Heart right ventricle (tissue), 16 donors: ENCODE data around the gene KCTD8. TPM values are rescaled to one million over a fixed set of nuclear protein-coding genes. Genes with fewer than 3 reads are reported as not detected.

Experiments used
- ATAC-seq, 8 donors: fragments of 200-7000 bp; cut with Tn5 transposase; one replicate each; pipeline ENCODE4 v1.9.1; 2020; ENCODE audit warnings: mild to moderate bottlenecking in 8 of 8, moderate library complexity in 8 of 8, moderate number of reproducible peaks in 1 of 8
- DNase-seq, 2 donors: peaks; one replicate each; pipeline ENCODE4 v3.0.0-alpha.2; 2020
- H3K27ac ChIP-seq, 10 donors: fragments of 200-600 bp; sonication (generic) in 2 of 10; one replicate each; pipeline versions ENCODE4 v1.5.0 to v1.8.0; 2020 to 2022; ENCODE audit warnings: mild to moderate bottlenecking in 3 of 10
- H3K27me3 ChIP-seq, 7 donors: fragments of 200-600 bp; one replicate each; pipeline ENCODE4 v1.8.0; 2021 to 2022; ENCODE audit warnings: mild to moderate bottlenecking in 2 of 7
- H3K36me3 ChIP-seq, 9 donors: fragments of 200-600 bp; sonication (generic) in 1 of 9; one replicate each; pipeline versions ENCODE4 v1.5.0 to v1.8.0; 2020 to 2022; ENCODE audit warnings: mild to moderate bottlenecking in 2 of 9
- H3K4me1 ChIP-seq, 9 donors: fragments of 200-600 bp; sonication (generic) in 1 of 9; one replicate each; pipeline versions ENCODE4 v1.5.0 to v1.8.0; 2020 to 2022; ENCODE audit warnings: mild to moderate bottlenecking in 4 of 9
- H3K4me3 ChIP-seq, 10 donors: fragments of 200-600 bp; sonication (generic) in 2 of 10; one replicate each; pipeline versions ENCODE4 v1.5.0 to v1.8.0; 2020 to 2022; ENCODE audit warnings: mild to moderate bottlenecking in 7 of 10, moderate library complexity in 2 of 10
- H3K9me3 ChIP-seq, 11 donors: fragments of 200-600 bp in 10 of 11; sonication (generic) in 2 of 11; one replicate each; pipeline versions ENCODE4 v1.5.0 to v1.8.0; 2013 to 2022; ENCODE audit warnings: mild to moderate bottlenecking in 2 of 11, control low read depth in 1 of 11, moderate library complexity in 1 of 11
- CTCF ChIP-seq, 9 donors: fragments of 200-600 bp; sonication (generic) in 2 of 9; IDR thresholded peaks; one replicate each; pipeline versions ENCODE4 v1.5.0 to v1.8.0; 2021 to 2022; ENCODE audit warnings: antibody characterized with exemption in 9 of 9, mild to moderate bottlenecking in 5 of 9, moderate library complexity in 1 of 9
- WGBS, 2 donors: extraction: QIAGEN DNeasy Blood & Tissue Kit; methylation state at CpG; one replicate each; pipeline ENCODE4 v1.1.7; 2013; ENCODE audit warnings: inconsistent platforms in 1 of 2; 5-methylcytosine and 5-hydroxymethylcytosine counted together
- intact Hi-C, 10 donors: fragments of 100-400 bp; cut with DNase I; formaldehyde crosslinking; loops; one replicate each; pipeline versions ENCODE4 v1.11.1 to v1.14.2; 2022
- polyA plus RNA-seq, 2 donors: library from polyadenylated mRNA; stranded (reverse); fragments of 200-250 nt; gene quantifications; one replicate each; pipeline ENCODE4 v1.2.3, GENCODE V29; 2013
- total RNA-seq, 10 donors: library from RNA; stranded (reverse); fragmentation: NEBNext Ultra II Directional in 3 of 10; extraction: Animal tissue kit (Norgen Biotek cat#: 25700) in 3 of 10; gene quantifications; one replicate each; pipeline versions ENCODE4 v1.2.1 to v1.2.4, GENCODE V29; 2021 to 2023
- donor health status: Arrhythmogenic right ventricular cardiomyopathy.
- donor health status: ischemic (EF 13 %, LVEDD 7.1; RV severe dilation, severe dysfunction).
- donor health status: healthy with polysubstance abuse.
- donor health status: DM: no; HTN: yes; CAD: no.
- donor health status: DM: no; HTN: no; CAD: no.
- donor health status: ischemic (EF 25% LVEDD 6.9; RV normal size, moderate dysfunction).
- donor health status: ischemic (EF 25% LVEDD 5.7; RV mildly dilated, moderate dysfunction).
- donor health status: healthy.
- donor health status: DM: yes; HTN: yes; CAD: no.
- donor health status: Ischemic cardiomyopathy.
- donor health status: ischemic (EF 35%, LVEDD 5.7; RV mildly dilated, moderate dysfunction).
- donor health status: nonischemic (EF 11% LVEDD 7.7; RV severe dilation, severe dysfunction).
- donor health status: DM: yes; HTN: yes; CAD: no.
- donor health status: PGD.
- donor health status: ischemic (EF 29% LVEDD 5.4; RV normal size, mild dysfunction).
- donor health status: nonischemic (EF 23%, LVEDD 6.1; RV moderate dilation, normal function).

Gene KCTD8
- total and polyA plus RNA-seq, 12 donors: 0.03 to 0.39 (median 0.16) TPM; not detected in 4

- WGBS, 2 donors: 58 to 60% methylated on average over 1 of the region's 1 CpG
- Histone ChIP-seq H3K9me3 (peaks cover 0 to 26% (median 0%) of the 10 kb centered on the region in 11 donors), H3K4me3 (no peak overlapping the region), H3K27me3 (no peaks in the 10 kb centered on the region), H3K36me3 (no peaks in the 10 kb centered on the region), H3K27ac (no peak overlapping the region), H3K4me1 (no peaks in the 10 kb centered on the region)
- no peak for DNase-seq
- no peak for ATAC-seq
- no peak for TF ChIP-seq CTCF (IDR thresholded peaks at IDR 0.05)
- intact Hi-C loops: no loop called here
Observed at GRCh38 chr4:44287505-44287904, 161.1 kb downstream of the KCTD8 start.

- no peaks in the 10 kb centered on the region for H3K36me3 ChIP-seq
- ATAC-seq (no peak), DNase-seq (no peak)
- intact Hi-C loops: no loop called here
- H3K4me3 ChIP-seq: no peak overlapping the region
- no peak for TF ChIP-seq CTCF (IDR thresholded peaks at IDR 0.05)
- no peaks in the 10 kb centered on the region for H3K27me3 ChIP-seq
- no peak overlapping the region for H3K27ac ChIP-seq
- H3K4me1 ChIP-seq: no peaks in the 10 kb centered on the region
- 37 to 41% methylated on average over 1 of the region's 1 CpG for WGBS, 2 donors
- peaks cover 0 to 13% (median 0%) of the 10 kb centered on the region in 11 donors for H3K9me3 ChIP-seq
Observed at GRCh38 chr4:44279469-44279868, 169.1 kb downstream of the KCTD8 start.

DNA sequence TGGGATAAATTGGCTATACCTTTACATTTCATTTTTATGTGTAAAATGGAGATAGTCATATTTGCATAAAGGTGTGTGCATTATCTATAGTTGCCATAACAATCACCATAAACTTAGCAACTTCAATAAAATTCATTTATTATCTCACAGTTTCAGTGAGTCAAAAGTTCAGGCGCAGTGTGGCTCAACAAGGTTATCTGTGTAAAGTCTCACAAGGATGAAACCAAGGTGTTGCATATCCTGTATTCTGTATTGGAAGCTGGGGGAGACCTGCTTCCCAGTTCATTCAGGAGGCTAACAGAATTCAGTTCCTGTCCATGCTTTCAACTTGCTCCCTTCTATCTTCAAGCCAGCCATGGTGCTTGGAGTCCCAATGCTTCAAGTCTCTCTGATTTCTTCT, 169.5 kb downstream of the KCTD8 start:
- intact Hi-C loops: no loop called here
- Histone ChIP-seq H3K36me3 (no peaks in the 10 kb centered on the region), H3K4me3 (no peak overlapping the region), H3K27me3 (no peaks in the 10 kb centered on the region), H3K27ac (no peak overlapping the region), H3K9me3 (peaks cover 0 to 10% (median 0%) of the 10 kb centered on the region in 11 donors), H3K4me1 (no peaks in the 10 kb centered on the region)
- WGBS, 2 donors: 81 to 93% methylated on average over 1 of the region's 1 CpG
- ATAC-seq (no peak), DNase-seq (no peak)
- TF ChIP-seq CTCF (IDR thresholded peaks at IDR 0.05): no peak

- ATAC-seq: no peak
- intact Hi-C loops: loop anchor here in 1 of 10 donors (10.0 kb wide), 1 partner anchor 57 kb away; no protein-coding TSS in a partner anchor
- TF ChIP-seq CTCF (IDR thresholded peaks at IDR 0.05): no peak
- Histone ChIP-seq H3K4me1 (no peaks in the 10 kb centered on the region), H3K27me3 (no peaks in the 10 kb centered on the region), H3K36me3 (no peaks in the 10 kb centered on the region), H3K9me3 (peaks cover 0 to 10% (median 0%) of the 10 kb centered on the region in 11 donors), H3K27ac (no peak overlapping the region), H3K4me3 (no peak overlapping the region)
- WGBS, 2 donors: 58 to 65% methylated on average over 2 of the region's 2 CpGs
- no peak for DNase-seq
Observed at GRCh38 chr4:44257461-44257860, 191.1 kb downstream of the KCTD8 start.
